Measurements from ENCODE around the gene MYO5B. TPM values are rescaled to one million over a fixed set of nuclear protein-coding genes. Genes with fewer than 3 reads are reported as not detected.

The MYO5B gene
- total RNA-seq, 1 donor = under 0.01 TPM

GRCh38 chr18:49845629-49846360 is 349.2 kb downstream of the MYO5B start:
- no peak overlapping the region for H3K4me3 ChIP-seq (ENCODE audit: low read depth, low read length)
- TF ChIP-seq, protein P1, sequence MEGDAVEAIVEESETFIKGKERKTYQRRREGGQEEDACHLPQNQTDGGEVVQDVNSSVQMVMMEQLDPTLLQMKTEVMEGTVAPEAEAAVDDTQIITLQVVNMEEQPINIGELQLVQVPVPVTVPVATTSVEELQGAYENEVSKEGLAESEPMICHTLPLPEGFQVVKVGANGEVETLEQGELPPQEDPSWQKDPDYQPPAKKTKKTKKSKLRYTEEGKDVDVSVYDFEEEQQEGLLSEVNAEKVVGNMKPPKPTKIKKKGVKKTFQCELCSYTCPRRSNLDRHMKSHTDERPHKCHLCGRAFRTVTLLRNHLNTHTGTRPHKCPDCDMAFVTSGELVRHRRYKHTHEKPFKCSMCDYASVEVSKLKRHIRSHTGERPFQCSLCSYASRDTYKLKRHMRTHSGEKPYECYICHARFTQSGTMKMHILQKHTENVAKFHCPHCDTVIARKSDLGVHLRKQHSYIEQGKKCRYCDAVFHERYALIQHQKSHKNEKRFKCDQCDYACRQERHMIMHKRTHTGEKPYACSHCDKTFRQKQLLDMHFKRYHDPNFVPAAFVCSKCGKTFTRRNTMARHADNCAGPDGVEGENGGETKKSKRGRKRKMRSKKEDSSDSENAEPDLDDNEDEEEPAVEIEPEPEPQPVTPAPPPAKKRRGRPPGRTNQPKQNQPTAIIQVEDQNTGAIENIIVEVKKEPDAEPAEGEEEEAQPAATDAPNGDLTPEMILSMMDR (IDR thresholded peaks at IDR 0.05; ENCODE audit: insufficient read depth, low read depth, low read length) = no peak
- no peak for DNase-seq (ENCODE audit: low read depth)

GRCh38 chr18:49844903-49845302 is 350.0 kb downstream of the MYO5B start:
- no peak for DNase-seq (ENCODE audit: low read depth)
- no peak overlapping the region for H3K4me3 ChIP-seq (ENCODE audit: low read depth, low read length)
- TF ChIP-seq, protein P1 (IDR thresholded peaks at IDR 0.05; ENCODE audit: insufficient read depth, low read depth, low read length) = no peak

- no peak overlapping the region for H3K4me3 ChIP-seq (ENCODE audit: low read depth, low read length)
- DNase-seq (ENCODE audit: low read depth) = no peak
- TF ChIP-seq, protein P1 (IDR thresholded peaks at IDR 0.05; ENCODE audit: insufficient read depth, low read depth, low read length) = no peak
Observed at GRCh38 chr18:49843778-49844625, 350.9 kb downstream of the MYO5B start.

DNA sequence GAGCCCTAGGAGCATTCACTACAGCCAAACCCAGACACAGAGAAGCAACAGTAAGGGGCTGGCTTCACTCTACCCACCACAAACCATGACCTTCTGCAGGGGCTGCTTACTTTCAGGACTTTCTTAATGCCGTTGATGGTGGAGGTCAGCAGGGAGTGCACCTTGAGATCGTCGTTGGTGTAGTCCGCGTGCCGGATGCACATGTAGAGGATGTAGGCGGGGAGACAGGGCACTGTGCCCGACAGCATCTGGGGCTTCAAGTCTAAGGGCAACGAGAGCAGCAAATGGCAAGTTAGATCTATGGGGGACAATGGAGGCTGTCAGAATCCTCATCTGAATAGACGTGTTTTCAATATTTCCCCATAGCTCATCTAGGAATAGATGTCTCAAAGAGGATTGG is 351.8 kb downstream of the MYO5B start:
- DNase-seq (ENCODE audit: low read depth) = no peak
- no peak overlapping the region for H3K4me3 ChIP-seq (ENCODE audit: low read depth, low read length)
- TF ChIP-seq, protein P1 (IDR thresholded peaks at IDR 0.05; ENCODE audit: insufficient read depth, low read depth, low read length) = no peak

DNA sequence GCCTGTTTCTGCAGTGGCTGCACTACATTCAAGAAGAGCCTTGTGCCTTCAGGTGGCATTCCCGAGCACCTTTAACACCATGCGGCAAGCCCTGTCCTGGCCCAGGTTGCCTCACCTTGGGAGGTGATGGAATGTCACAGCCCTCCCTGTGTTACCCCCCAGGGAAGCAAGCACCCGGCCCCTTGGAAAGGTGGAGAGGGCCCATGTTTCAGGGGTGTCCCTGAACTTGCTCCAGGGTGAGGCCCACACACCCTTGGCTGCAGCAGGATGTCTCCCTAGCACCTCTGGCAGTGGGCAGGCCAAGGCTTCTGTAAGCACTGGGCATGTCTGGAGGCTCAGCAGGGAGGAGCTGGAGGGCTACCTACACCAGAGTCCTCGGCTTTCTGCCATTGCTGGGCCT is 352.3 kb downstream of the MYO5B start:
- TF ChIP-seq, protein P1 (IDR thresholded peaks at IDR 0.05; ENCODE audit: insufficient read depth, low read depth, low read length) = no peak

GRCh38 chr18:49841236-49842217 is 353.4 kb downstream of the MYO5B start:
- no peak for DNase-seq (ENCODE audit: low read depth)
- TF ChIP-seq, protein P1 (IDR thresholded peaks at IDR 0.05; ENCODE audit: insufficient read depth, low read depth, low read length) = no peak
- no peak overlapping the region for H3K4me3 ChIP-seq (ENCODE audit: low read depth, low read length)

More for the DNA sequence above, 352.3 kb downstream of the MYO5B start:
- no peak for DNase-seq (ENCODE audit: low read depth)
- no peak overlapping the region for H3K4me3 ChIP-seq (ENCODE audit: low read depth, low read length)
